Ishikawa (cell line): Measurements from ENCODE around the gene ASRGL1.

Source experiments
- CEBPB ChIP-seq: IDR thresholded peaks from 2 replicates; pipeline ENCODE4 v1.6.1; 2012
- CREB1 ChIP-seq: IDR thresholded peaks from 2 replicates; pipeline ENCODE4 v1.6.1; 2012; ENCODE audit warnings: low read depth
- EP300 ChIP-seq: IDR thresholded peaks from 2 replicates; pipeline ENCODE4 v1.6.1; 2012; ENCODE audit warnings: borderline replicate concordance
- FOXM1 ChIP-seq: IDR thresholded peaks from 2 replicates; pipeline ENCODE4 v1.6.1; 2012; ENCODE audit warnings: low read depth, borderline replicate concordance
- MAX ChIP-seq: IDR thresholded peaks from 2 replicates; pipeline ENCODE4 v1.6.1; 2012
- NFIC ChIP-seq: IDR thresholded peaks from 2 replicates; pipeline ENCODE4 v1.6.1; 2012
- RAD21 ChIP-seq: IDR thresholded peaks from 2 replicates; pipeline ENCODE4 v1.6.1; 2012; ENCODE audit warnings: low read depth
- REST ChIP-seq: IDR thresholded peaks from 2 replicates; pipeline ENCODE4 v1.6.1; 2012; ENCODE audit warnings: low read depth, mild to moderate bottlenecking
- TAF1 ChIP-seq: IDR thresholded peaks from 2 replicates; pipeline ENCODE4 v1.6.1; 2012; ENCODE audit warnings: low read depth, mild to moderate bottlenecking
- TCF12 ChIP-seq: IDR thresholded peaks from 2 replicates; pipeline ENCODE4 v1.6.1; 2012; ENCODE audit warnings: low read depth
- USF1 ChIP-seq: IDR thresholded peaks from 2 replicates; pipeline ENCODE4 v1.6.1; 2012
- YY1 ChIP-seq: IDR thresholded peaks from 2 replicates; pipeline ENCODE4 v1.6.1; 2012; ENCODE audit warnings: low read depth
- ZBTB7A ChIP-seq: IDR thresholded peaks from 2 replicates; pipeline ENCODE4 v1.6.1; 2012; ENCODE audit warnings: low read depth

DNA sequence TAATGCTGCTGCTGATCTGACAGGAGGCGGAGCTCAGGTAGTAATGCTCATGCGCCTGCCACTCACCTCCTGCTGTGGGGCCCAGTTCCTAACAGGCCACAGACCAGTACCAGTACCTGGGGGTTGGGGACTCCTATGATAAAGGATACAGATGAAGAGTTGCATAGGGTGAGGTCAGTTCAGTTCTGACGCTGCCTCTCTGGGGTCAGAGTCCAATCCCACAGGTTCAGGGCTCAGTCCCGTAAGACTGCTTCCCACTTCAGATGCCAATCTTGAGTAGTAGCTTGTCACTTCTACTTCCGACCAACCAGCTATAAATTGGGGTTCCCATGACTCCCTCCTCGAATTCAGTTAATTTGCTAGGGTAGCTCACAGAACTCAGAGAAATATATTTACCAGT is 8.6 kb downstream of the ASRGL1 start:
- TF ChIP-seq EP300, result no peak
- no peak for TF ChIP-seq MAX
- TF ChIP-seq CREB1, result no peak
- no peak for TF ChIP-seq USF1
- no peak for TF ChIP-seq RAD21
- no peak for TF ChIP-seq YY1
- TF ChIP-seq CEBPB, result no peak
- TF ChIP-seq FOXM1, result no peak
- TF ChIP-seq NFIC, result no peak
- TF ChIP-seq REST, result no peak
- no peak for TF ChIP-seq ZBTB7A
- no peak for TF ChIP-seq TAF1
- TF ChIP-seq TCF12, result no peak
